Ovary (tissue), 9 donors: ENCODE data around the gene RASL10A. TPM values are rescaled to one million over a fixed set of nuclear protein-coding genes. Genes with fewer than 3 reads are reported as not detected.

Experiments
- DNase-seq, 5 donors: peaks; one replicate each; pipeline ENCODE4 v3.0.0-alpha.2; 2019 to 2020
- H3K27ac ChIP-seq, 2 donors: fragments of 200-600 bp; one replicate each; pipeline versions ENCODE4 v1.5.1 to v1.8.0; 2019 to 2022
- H3K27me3 ChIP-seq: fragments of 200-600 bp; one replicate; pipeline ENCODE4 v1.8.0; 2022
- H3K36me3 ChIP-seq: fragments of 200-600 bp; sonication (generic); one replicate; pipeline ENCODE4 v1.5.1; 2019
- H3K4me1 ChIP-seq: one replicate; pipeline ENCODE4 v1.8.1; 2013; ENCODE audit warnings: mild to moderate bottlenecking, moderate library complexity; ENCODE audit not compliant: insufficient read depth
- H3K4me3 ChIP-seq: fragments of 200-600 bp; sonication (generic); one replicate; pipeline ENCODE4 v1.5.1; 2017
- H3K9me3 ChIP-seq, 2 donors: fragments of 200-600 bp in 1 of 2; sonication (generic) in 1 of 2; one replicate each; pipeline versions ENCODE4 v1.5.1 to v1.8.1; 2013 to 2019; ENCODE audit warnings: mild to moderate bottlenecking in 1 of 2, moderate library complexity in 1 of 2
- CTCF ChIP-seq, 3 donors: fragments of 450-650 bp in 2 of 3; fragments of 200-600 bp in 1 of 3; IDR thresholded peaks; one replicate each; pipeline versions ENCODE4 v1.5.1 to v1.8.0; 2016 to 2022; ENCODE audit warnings: antibody characterized with exemption in 3 of 3, mild to moderate bottlenecking in 1 of 3
- EP300 ChIP-seq: sonication (generic); formaldehyde crosslinking; IDR thresholded peaks from one replicate; pipeline ENCODE4 v1.6.1; 2017; ENCODE audit warnings: antibody characterized with exemption
- POLR2A ChIP-seq: fragments of 450-650 bp; IDR thresholded peaks from one replicate; pipeline ENCODE4 v1.6.1; 2017; ENCODE audit warnings: antibody characterized with exemption, mild to moderate bottlenecking, moderate library complexity
- WGBS, 3 donors: extraction: QIAGEN DNeasy Blood & Tissue Kit in 1 of 3; methylation state at CpG; one replicate each; pipeline versions ENCODE4 v1.1.5 to v1.1.7; 2013 to 2017; 5-methylcytosine and 5-hydroxymethylcytosine counted together
- intact Hi-C, 4 donors: fragments of 100-400 bp; cut with DNase I; formaldehyde crosslinking; loops; one replicate each; pipeline versions ENCODE4 v1.11.0 to v1.15.1; 2022 to 2023
- polyA plus RNA-seq, 2 donors: library from polyadenylated mRNA; stranded (reverse); fragments of 200-250 nt in 1 of 2; fragments of 350-450 nt in 1 of 2; fragmentation: Illumina TruSeq in 1 of 2; extraction: RNeasy Lipid Tissue Mini Kit (QIAGEN cat#74804) in 1 of 2; gene quantifications; one replicate each; pipeline ENCODE4 v1.2.3, GENCODE V29; 2013 to 2014
- total RNA-seq, 7 donors: library from RNA; depleted of rRNA in 2 of 7; stranded (reverse); fragments of >200 nt in 2 of 7; fragmentation: NEBNext Ultra II Directional in 3 of 7; extraction: Animal tissue kit (Norgen Biotek cat#: 25700) in 3 of 7; gene quantifications; one replicate each; pipeline versions ENCODE4 v1.1.0 to v1.2.4, GENCODE V29; 2016 to 2023
- donor health status: DM: no; HTN: no; CAD: no; lungs with moderate emphysema.
- donor health status: DM: no; HTN: no; CAD: no.
- donor health status: Bipolar disorder and iron deficiency.
- donor health status: DM: yes; HTN: yes; CAD: no.
- donor health status: DM: no; HTN: no; CAD: no.
- donor health status: DM: yes; HTN: yes; CAD: no.

The RASL10A gene
- total and polyA plus RNA-seq, 9 donors: 0.22 to 0.53 (median 0.40) TPM; not detected in 3

- Histone ChIP-seq H3K36me3 (no peaks in the 10 kb centered on the region), H3K27ac (no peak overlapping the region), H3K4me1 (no peaks in the 10 kb centered on the region), H3K4me3 (no peak overlapping the region), H3K27me3 (no peaks in the 10 kb centered on the region), H3K9me3 (no peaks in the 10 kb centered on the region)
- WGBS, 3 donors: 90 to 92% (median 91%) methylated on average over 12 of the region's 12 CpGs
- no peak for DNase-seq
- TF ChIP-seq CTCF (IDR thresholded peaks at IDR 0.05): no peak
- TF ChIP-seq POLR2A: no peak
- TF ChIP-seq EP300: no peak
- intact Hi-C loops: no loop called here
Observed at GRCh38 chr22:29334696-29335344, 19.3 kb upstream of the RASL10A start.

GRCh38 chr22:29334148-29334547 lies 18.7 kb upstream of the RASL10A start:
- Histone ChIP-seq H3K4me1 (no peaks in the 10 kb centered on the region), H3K9me3 (no peaks in the 10 kb centered on the region), H3K4me3 (no peak overlapping the region), H3K36me3 (no peaks in the 10 kb centered on the region), H3K27me3 (no peaks in the 10 kb centered on the region), H3K27ac (no peak overlapping the region)
- TF ChIP-seq POLR2A: no peak
- TF ChIP-seq CTCF (IDR thresholded peaks at IDR 0.05): no peak
- TF ChIP-seq EP300: no peak
- DNase-seq: no peak
- WGBS, 3 donors: 91 to 96% (median 93%) methylated on average over 7 of the region's 7 CpGs
- intact Hi-C loops: no loop called here

GRCh38 chr22:29332886-29333496 lies 17.5 kb upstream of the RASL10A start:
- intact Hi-C loops: no loop called here
- Histone ChIP-seq H3K27me3 (no peaks in the 10 kb centered on the region), H3K27ac (no peak overlapping the region), H3K36me3 (no peaks in the 10 kb centered on the region), H3K9me3 (no peaks in the 10 kb centered on the region), H3K4me1 (no peaks in the 10 kb centered on the region), H3K4me3 (no peak overlapping the region)
- WGBS, 3 donors: 91 to 94% (median 94%) methylated on average over 7 to 8 of the region's 8 CpGs
- no peak for DNase-seq
- TF ChIP-seq CTCF (IDR thresholded peaks at IDR 0.05): no peak
- TF ChIP-seq EP300: no peak
- no peak for TF ChIP-seq POLR2A

GRCh38 chr22:29331658-29332300 lies 16.3 kb upstream of the RASL10A start:
- Histone ChIP-seq H3K27ac (no peak overlapping the region), H3K4me3 (no peak overlapping the region), H3K27me3 (no peaks in the 10 kb centered on the region), H3K4me1 (no peaks in the 10 kb centered on the region), H3K36me3 (no peaks in the 10 kb centered on the region), H3K9me3 (no peaks in the 10 kb centered on the region)
- DNase-seq: no peak
- no peak for TF ChIP-seq POLR2A
- TF ChIP-seq CTCF (IDR thresholded peaks at IDR 0.05): no peak
- no peak for TF ChIP-seq EP300
- WGBS, 3 donors: 75 to 84% (median 76%) methylated on average over 14 of the region's 14 CpGs
- intact Hi-C loops: no loop called here
